Mucosa of stomach (tissue), 1 donor: ENCODE measurements around the gene R3HDM2.
A peak's percentile ranks its signal among the peaks of the same experiment; 100 is the strongest.

Experiments
- H3K27me3 ChIP-seq: one replicate; pipeline ENCODE4 v1.7.0; 2013; ENCODE audit warnings: mild to moderate bottlenecking, low read length; ENCODE audit not compliant: control insufficient read depth, insufficient read depth
- H3K36me3 ChIP-seq: one replicate; pipeline ENCODE4 v1.7.0; 2013; ENCODE audit warnings: low read length; ENCODE audit not compliant: control insufficient read depth, insufficient read depth
- H3K4me1 ChIP-seq: one replicate; pipeline ENCODE4 v1.7.0; 2013; ENCODE audit warnings: mild to moderate bottlenecking, low read length; ENCODE audit not compliant: control insufficient read depth, insufficient read depth
- H3K4me3 ChIP-seq: one replicate; pipeline ENCODE4 v1.7.0; 2013; ENCODE audit warnings: low read length
- H3K9ac ChIP-seq: one replicate; pipeline ENCODE4 v1.7.0; 2013; ENCODE audit warnings: mild to moderate bottlenecking, low read length, moderate library complexity
- H3K9me3 ChIP-seq: one replicate; pipeline ENCODE4 v1.7.0; 2013; ENCODE audit warnings: mild to moderate bottlenecking, low read length, moderate library complexity; ENCODE audit not compliant: control insufficient read depth
- donor health status: Pancreatic carcinoma.

R3HDM2 gene

GRCh38 chr12:57464569-57464968 lies 33.7 kb upstream of the R3HDM2 start:
- Histone ChIP-seq H3K27me3 (peaks cover 44% of the 10 kb centered on the region), H3K36me3 (no peaks in the 10 kb centered on the region), H3K4me3 (no peak overlapping the region), H3K4me1 (peaks cover 11% of the 10 kb centered on the region), H3K9ac (no peak overlapping the region), H3K9me3 (no peaks in the 10 kb centered on the region)

GRCh38 chr12:57462912-57463253 lies 32.0 kb upstream of the R3HDM2 start:
- H3K4me3 ChIP-seq = peak overlapping the region; percentile 9
- H3K27me3 ChIP-seq = peaks cover 39% of the 10 kb centered on the region
- H3K36me3 ChIP-seq = no peaks in the 10 kb centered on the region
- peaks cover 22% of the 10 kb centered on the region for H3K4me1 ChIP-seq
- no peaks in the 10 kb centered on the region for H3K9me3 ChIP-seq
- H3K9ac ChIP-seq = no peak overlapping the region

GRCh38 chr12:57462251-57462911 lies 31.5 kb upstream of the R3HDM2 start:
- H3K9me3 ChIP-seq = no peaks in the 10 kb centered on the region
- H3K27me3 ChIP-seq = peaks cover 36% of the 10 kb centered on the region
- peak overlapping the region; percentile 50 for H3K4me3 ChIP-seq
- H3K4me1 ChIP-seq = peaks cover 22% of the 10 kb centered on the region
- H3K9ac ChIP-seq = peak overlapping the region; percentile 65
- no peaks in the 10 kb centered on the region for H3K36me3 ChIP-seq

GRCh38 chr12:57461917-57462250 lies 31.0 kb upstream of the R3HDM2 start:
- Histone ChIP-seq H3K36me3 (no peaks in the 10 kb centered on the region), H3K27me3 (peaks cover 31% of the 10 kb centered on the region), H3K4me3 (peak overlapping the region; percentile 50), H3K4me1 (peaks cover 22% of the 10 kb centered on the region), H3K9ac (peak overlapping the region; percentile 65), H3K9me3 (no peaks in the 10 kb centered on the region)

GRCh38 chr12:57461276-57461916 lies 30.6 kb upstream of the R3HDM2 start:
- Histone ChIP-seq H3K27me3 (peaks cover 34% of the 10 kb centered on the region), H3K36me3 (no peaks in the 10 kb centered on the region), H3K9ac (peak overlapping the region; percentile 65), H3K9me3 (no peaks in the 10 kb centered on the region), H3K4me1 (peaks cover 22% of the 10 kb centered on the region), H3K4me3 (peak overlapping the region; percentile 50)

GRCh38 chr12:57460841-57461275 lies 30.0 kb upstream of the R3HDM2 start:
- H3K9me3 ChIP-seq = no peaks in the 10 kb centered on the region
- peak overlapping the region; percentile 19 for H3K4me3 ChIP-seq
- H3K36me3 ChIP-seq = no peaks in the 10 kb centered on the region
- peaks cover 26% of the 10 kb centered on the region for H3K4me1 ChIP-seq
- H3K9ac ChIP-seq = peak overlapping the region; percentile 25
- peaks cover 37% of the 10 kb centered on the region for H3K27me3 ChIP-seq

GRCh38 chr12:57460468-57460784 lies 29.6 kb upstream of the R3HDM2 start:
- no peaks in the 10 kb centered on the region for H3K9me3 ChIP-seq
- peaks cover 27% of the 10 kb centered on the region for H3K4me1 ChIP-seq
- no peak overlapping the region for H3K4me3 ChIP-seq
- peaks cover 38% of the 10 kb centered on the region for H3K27me3 ChIP-seq
- no peaks in the 10 kb centered on the region for H3K36me3 ChIP-seq
- H3K9ac ChIP-seq = no peak overlapping the region

- H3K27me3 ChIP-seq = peaks cover 39% of the 10 kb centered on the region
- peak within 1 kb of the TSS; percentile 53 for H3K4me3 ChIP-seq
- no peaks in the 10 kb centered on the region for H3K9me3 ChIP-seq
- peak within 1 kb of the TSS; percentile 60 for H3K9ac ChIP-seq
- H3K36me3 ChIP-seq = no peaks in the 10 kb centered on the region
- peaks cover 27% of the 10 kb centered on the region for H3K4me1 ChIP-seq
Measured at GRCh38 chr12:57459750-57460467, 29.1 kb upstream of the R3HDM2 start, which contains the start of gene GLI1. GLI1 (plus strand) TSS chr12:57459785; CDS start chr12:57463692, 3,907 bp downstream.

- H3K4me3 ChIP-seq = peak overlapping the region; percentile 53
- peaks cover 27% of the 10 kb centered on the region for H3K4me1 ChIP-seq
- H3K9ac ChIP-seq = peak overlapping the region; percentile 60
- no peaks in the 10 kb centered on the region for H3K36me3 ChIP-seq
- no peaks in the 10 kb centered on the region for H3K9me3 ChIP-seq
- H3K27me3 ChIP-seq = peaks cover 35% of the 10 kb centered on the region
Measured at GRCh38 chr12:57459055-57459749, 28.4 kb upstream of the R3HDM2 start.

- peaks cover 27% of the 10 kb centered on the region for H3K4me1 ChIP-seq
- peak overlapping the region; percentile 60 for H3K9ac ChIP-seq
- H3K27me3 ChIP-seq = peaks cover 35% of the 10 kb centered on the region
Measured at GRCh38 chr12:57458665-57459054, 27.8 kb upstream of the R3HDM2 start.

GRCh38 chr12:57456737-57457490 lies 26.1 kb upstream of the R3HDM2 start:
- Histone ChIP-seq H3K4me3 (no peak overlapping the region), H3K4me1 (peaks cover 19% of the 10 kb centered on the region), H3K36me3 (no peaks in the 10 kb centered on the region), H3K27me3 (peaks cover 33% of the 10 kb centered on the region), H3K9me3 (no peaks in the 10 kb centered on the region), H3K9ac (no peak overlapping the region)

More at GRCh38 chr12:57458665-57459054, 27.8 kb upstream of the R3HDM2 start:
- H3K4me3 ChIP-seq = peak overlapping the region; percentile 53
- H3K9me3 ChIP-seq = no peaks in the 10 kb centered on the region
- no peaks in the 10 kb centered on the region for H3K36me3 ChIP-seq
